ENCODE results near the gene IP6K3.

IP6K3 gene

DNA sequence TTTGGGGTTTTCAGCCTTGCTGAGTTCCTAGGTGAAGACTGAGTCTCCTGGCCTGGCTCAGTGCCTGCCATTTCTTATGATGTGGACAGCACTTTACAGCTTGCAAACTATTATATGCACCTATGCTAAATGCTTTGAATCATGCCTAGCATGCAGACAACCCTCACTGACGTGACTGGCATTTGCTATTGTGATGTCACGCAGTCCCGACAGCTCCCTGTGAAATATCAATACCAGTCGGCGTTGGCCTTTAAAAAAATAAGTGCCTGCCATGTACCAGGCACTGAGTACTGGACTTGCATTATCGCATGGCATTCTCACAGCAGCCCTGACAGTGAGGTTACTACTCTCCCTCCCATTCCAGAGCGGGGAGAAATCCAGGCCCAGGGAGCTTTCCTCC, 70.7 kb downstream of the IP6K3 start:
- TF ChIP-seq SIN3A (IDR thresholded peaks at IDR 0.05; ENCODE audit: borderline replicate concordance, insufficient read depth, low read length) (no peak), TAF1 (IDR thresholded peaks at IDR 0.05; ENCODE audit: borderline replicate concordance, insufficient read depth, low read length) (no peak), FOXP2 (optimal IDR thresholded peaks at IDR 0.05; ENCODE audit: borderline replicate concordance, extremely low read depth, extremely low read length, insufficient read depth) (no peak), POLR2AphosphoS5 (IDR thresholded peaks at IDR 0.05; ENCODE audit: low read depth, low read length) (no peak)
- TF ChIP-seq, protein P1, sequence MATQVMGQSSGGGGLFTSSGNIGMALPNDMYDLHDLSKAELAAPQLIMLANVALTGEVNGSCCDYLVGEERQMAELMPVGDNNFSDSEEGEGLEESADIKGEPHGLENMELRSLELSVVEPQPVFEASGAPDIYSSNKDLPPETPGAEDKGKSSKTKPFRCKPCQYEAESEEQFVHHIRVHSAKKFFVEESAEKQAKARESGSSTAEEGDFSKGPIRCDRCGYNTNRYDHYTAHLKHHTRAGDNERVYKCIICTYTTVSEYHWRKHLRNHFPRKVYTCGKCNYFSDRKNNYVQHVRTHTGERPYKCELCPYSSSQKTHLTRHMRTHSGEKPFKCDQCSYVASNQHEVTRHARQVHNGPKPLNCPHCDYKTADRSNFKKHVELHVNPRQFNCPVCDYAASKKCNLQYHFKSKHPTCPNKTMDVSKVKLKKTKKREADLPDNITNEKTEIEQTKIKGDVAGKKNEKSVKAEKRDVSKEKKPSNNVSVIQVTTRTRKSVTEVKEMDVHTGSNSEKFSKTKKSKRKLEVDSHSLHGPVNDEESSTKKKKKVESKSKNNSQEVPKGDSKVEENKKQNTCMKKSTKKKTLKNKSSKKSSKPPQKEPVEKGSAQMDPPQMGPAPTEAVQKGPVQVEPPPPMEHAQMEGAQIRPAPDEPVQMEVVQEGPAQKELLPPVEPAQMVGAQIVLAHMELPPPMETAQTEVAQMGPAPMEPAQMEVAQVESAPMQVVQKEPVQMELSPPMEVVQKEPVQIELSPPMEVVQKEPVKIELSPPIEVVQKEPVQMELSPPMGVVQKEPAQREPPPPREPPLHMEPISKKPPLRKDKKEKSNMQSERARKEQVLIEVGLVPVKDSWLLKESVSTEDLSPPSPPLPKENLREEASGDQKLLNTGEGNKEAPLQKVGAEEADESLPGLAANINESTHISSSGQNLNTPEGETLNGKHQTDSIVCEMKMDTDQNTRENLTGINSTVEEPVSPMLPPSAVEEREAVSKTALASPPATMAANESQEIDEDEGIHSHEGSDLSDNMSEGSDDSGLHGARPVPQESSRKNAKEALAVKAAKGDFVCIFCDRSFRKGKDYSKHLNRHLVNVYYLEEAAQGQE (IDR thresholded peaks at IDR 0.05; ENCODE audit: insufficient read depth in 1 of 2, low read depth in 2 of 2, low read length in 2 of 2): no peak

DNA sequence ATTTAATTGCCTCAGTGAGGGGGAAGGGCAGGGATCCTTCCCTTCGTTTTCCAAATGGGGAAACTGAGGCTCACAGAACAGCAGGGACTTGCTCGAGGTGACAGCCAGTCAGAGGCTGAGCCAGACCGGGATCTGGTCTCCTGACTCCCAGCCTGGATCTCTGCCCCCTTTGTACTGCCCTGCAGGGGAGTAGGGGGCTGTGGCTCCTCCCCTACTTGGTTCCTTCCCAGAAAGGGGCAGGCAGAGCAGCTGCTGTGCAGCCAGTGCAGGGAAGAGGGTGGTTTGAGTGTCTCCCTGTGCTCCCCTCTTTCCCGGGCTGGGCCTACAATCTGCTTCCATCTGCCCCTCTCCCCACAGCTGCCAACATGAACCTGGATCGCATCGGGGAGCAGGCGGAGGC, 72.9 kb downstream of the IP6K3 start:
- TF ChIP-seq POLR2AphosphoS5 (IDR thresholded peaks at IDR 0.05; ENCODE audit: low read depth, low read length) (no peak), FOXP2 (optimal IDR thresholded peaks at IDR 0.05; ENCODE audit: borderline replicate concordance, extremely low read depth, extremely low read length, insufficient read depth) (no peak), SIN3A (IDR thresholded peaks at IDR 0.05; ENCODE audit: borderline replicate concordance, insufficient read depth, low read length) (no peak), TAF1 (IDR thresholded peaks at IDR 0.05; ENCODE audit: borderline replicate concordance, insufficient read depth, low read length) (no peak)
- TF ChIP-seq, protein P1 (IDR thresholded peaks at IDR 0.05; ENCODE audit: insufficient read depth in 1 of 2, low read depth in 2 of 2, low read length in 2 of 2): no peak

DNA sequence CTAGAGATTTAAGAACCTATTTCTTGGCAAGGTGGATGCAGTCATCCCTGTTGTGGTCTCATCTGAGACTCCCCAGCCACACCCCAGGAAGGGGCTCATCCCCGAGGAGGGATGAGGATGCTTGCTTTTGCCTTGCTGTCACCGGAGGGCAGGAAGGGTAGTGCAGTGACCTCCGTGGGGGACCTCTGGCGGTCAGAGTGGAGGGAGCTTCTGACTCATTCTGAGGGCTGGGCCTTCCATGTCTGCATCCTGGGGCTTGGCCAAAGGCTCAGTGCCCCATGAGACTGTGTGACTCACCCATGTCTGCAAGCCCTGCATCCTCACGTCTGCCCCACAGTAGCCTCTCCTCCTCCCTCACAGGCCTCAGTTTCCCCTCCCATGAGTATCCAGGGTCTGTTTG, 73.9 kb downstream of the IP6K3 start:
- TF ChIP-seq FOXP2 (optimal IDR thresholded peaks at IDR 0.05; ENCODE audit: borderline replicate concordance, extremely low read depth, extremely low read length, insufficient read depth) (peak; percentile 40), SIN3A (IDR thresholded peaks at IDR 0.05; ENCODE audit: borderline replicate concordance, insufficient read depth, low read length) (no peak), POLR2AphosphoS5 (IDR thresholded peaks at IDR 0.05; ENCODE audit: low read depth, low read length) (no peak), TAF1 (IDR thresholded peaks at IDR 0.05; ENCODE audit: borderline replicate concordance, insufficient read depth, low read length) (no peak)
- TF ChIP-seq, protein P1 (IDR thresholded peaks at IDR 0.05; ENCODE audit: insufficient read depth in 1 of 2, low read depth in 2 of 2, low read length in 2 of 2): no peak

DNA sequence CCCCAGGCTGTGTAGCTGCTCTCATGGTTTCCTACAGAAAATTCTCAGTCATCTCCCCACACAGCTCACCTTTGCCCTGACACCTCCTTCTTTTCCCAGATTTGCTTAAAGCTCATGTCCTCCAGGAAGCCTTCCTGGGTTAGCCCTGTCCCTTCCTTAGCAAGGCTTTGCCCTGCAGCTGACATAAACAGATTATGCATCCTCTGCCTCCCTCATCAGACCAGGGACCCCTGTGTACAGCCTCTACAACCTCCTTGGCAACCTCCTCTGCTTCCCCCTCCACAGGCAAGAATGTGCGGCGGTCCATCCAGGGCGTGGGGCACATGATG, 75.0 kb downstream of the IP6K3 start:
- TF ChIP-seq, protein P1 (IDR thresholded peaks at IDR 0.05; ENCODE audit: insufficient read depth in 1 of 2, low read depth in 2 of 2, low read length in 2 of 2): no peak
- TF ChIP-seq SIN3A (IDR thresholded peaks at IDR 0.05; ENCODE audit: borderline replicate concordance, insufficient read depth, low read length) (no peak), TAF1 (IDR thresholded peaks at IDR 0.05; ENCODE audit: borderline replicate concordance, insufficient read depth, low read length) (no peak), POLR2AphosphoS5 (IDR thresholded peaks at IDR 0.05; ENCODE audit: low read depth, low read length) (no peak), FOXP2 (optimal IDR thresholded peaks at IDR 0.05; ENCODE audit: borderline replicate concordance, extremely low read depth, extremely low read length, insufficient read depth) (no peak)

Data from PFSK-1 (cell line).